Measurements from ENCODE around the gene RCOR3. TPM values are rescaled to one million over a fixed set of nuclear protein-coding genes. Genes with fewer than 3 reads are reported as not detected.
"Not testable (repeated sequence)": the region's sequence is repeated elsewhere in the genome, so short reads cannot be mapped to it uniquely, and the experiment has no call there.

RCOR3 gene
- total RNA-seq, 1 donor from 2014 or later: 51.6 TPM

DNA sequence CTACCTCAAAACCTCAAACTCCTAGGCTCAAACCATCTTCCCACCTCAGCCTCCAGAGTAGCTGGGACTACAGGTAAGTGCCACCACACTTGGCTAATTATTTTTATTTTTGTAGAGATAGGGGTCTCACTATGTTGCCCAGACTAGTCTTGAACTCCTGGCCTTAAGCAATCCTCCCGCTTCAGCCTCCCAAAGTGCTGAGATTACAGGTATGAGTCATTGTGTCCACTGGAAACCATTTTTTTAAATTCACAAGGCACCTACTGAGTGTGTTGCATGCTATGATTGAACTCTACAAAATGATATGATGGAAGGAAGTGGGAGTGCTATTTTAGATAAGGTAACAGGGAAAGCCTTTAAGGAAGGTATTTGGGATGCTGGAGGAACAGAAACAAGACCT is 41.8 kb upstream of the RCOR3 start:
- DNase-seq (ENCODE audit: low read depth, low spot score): no peak
- Mint-ChIP-seq H3K4me3 (no peak overlapping the region), H3K4me1 (no peaks in the 10 kb centered on the region), H3K27ac (ENCODE audit: unreplicated experiment) (no peak overlapping the region), H3K27me3 (ENCODE audit: low read depth) (no peaks in the 10 kb centered on the region), H3K9me3 (peaks cover 3% of the 10 kb centered on the region), H3K36me3 (ENCODE audit: low read depth) (no peaks in the 10 kb centered on the region)
- TF ChIP-seq, protein P1, sequence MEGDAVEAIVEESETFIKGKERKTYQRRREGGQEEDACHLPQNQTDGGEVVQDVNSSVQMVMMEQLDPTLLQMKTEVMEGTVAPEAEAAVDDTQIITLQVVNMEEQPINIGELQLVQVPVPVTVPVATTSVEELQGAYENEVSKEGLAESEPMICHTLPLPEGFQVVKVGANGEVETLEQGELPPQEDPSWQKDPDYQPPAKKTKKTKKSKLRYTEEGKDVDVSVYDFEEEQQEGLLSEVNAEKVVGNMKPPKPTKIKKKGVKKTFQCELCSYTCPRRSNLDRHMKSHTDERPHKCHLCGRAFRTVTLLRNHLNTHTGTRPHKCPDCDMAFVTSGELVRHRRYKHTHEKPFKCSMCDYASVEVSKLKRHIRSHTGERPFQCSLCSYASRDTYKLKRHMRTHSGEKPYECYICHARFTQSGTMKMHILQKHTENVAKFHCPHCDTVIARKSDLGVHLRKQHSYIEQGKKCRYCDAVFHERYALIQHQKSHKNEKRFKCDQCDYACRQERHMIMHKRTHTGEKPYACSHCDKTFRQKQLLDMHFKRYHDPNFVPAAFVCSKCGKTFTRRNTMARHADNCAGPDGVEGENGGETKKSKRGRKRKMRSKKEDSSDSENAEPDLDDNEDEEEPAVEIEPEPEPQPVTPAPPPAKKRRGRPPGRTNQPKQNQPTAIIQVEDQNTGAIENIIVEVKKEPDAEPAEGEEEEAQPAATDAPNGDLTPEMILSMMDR (conservative IDR thresholded peaks at IDR 0.05): no peak

DNA sequence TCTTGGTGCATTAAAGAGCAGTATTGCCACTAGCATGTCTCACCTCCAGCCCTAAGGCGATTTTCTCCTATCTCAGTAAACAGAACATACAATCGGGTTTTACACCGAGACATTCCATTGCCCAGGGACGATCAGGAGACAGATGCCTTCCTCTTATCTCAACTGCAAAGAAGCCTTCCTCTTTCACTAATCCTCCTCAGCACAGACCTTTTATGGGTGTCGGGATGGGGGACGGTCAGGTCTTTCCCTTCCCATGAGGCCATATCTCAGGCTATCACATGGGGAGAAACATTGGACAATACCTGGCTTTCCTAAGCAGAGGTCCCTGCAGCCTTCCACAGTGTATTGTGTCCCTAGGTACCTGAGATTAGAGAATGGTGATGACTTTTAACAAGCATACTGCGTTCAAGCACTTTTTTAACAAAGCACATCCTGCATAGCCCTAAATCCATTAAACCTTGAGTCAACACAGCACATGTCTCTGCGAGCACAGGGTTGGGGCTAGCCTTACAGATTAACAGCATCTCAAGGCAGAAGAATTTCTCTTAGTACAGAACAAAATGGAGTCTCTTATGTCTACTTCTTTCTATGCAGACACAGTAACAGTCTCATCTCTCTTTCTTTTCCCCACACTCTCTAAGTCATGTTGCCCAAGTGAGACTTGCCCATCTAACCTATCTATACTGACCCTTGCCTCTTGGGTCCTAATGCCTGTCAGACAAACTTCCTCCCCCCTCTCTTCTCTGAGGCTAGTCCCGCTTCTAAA is 36.5 kb upstream of the RCOR3 start:
- H3K27me3 Mint-ChIP-seq (ENCODE audit: low read depth); H3K4me1 Mint-ChIP-seq; H3K9me3 Mint-ChIP-seq; H3K36me3 Mint-ChIP-seq (ENCODE audit: low read depth); H3K27ac Mint-ChIP-seq (ENCODE audit: unreplicated experiment); DNase-seq (ENCODE audit: low read depth, low spot score); H3K4me3 Mint-ChIP-seq: not testable (repeated sequence)

DNA sequence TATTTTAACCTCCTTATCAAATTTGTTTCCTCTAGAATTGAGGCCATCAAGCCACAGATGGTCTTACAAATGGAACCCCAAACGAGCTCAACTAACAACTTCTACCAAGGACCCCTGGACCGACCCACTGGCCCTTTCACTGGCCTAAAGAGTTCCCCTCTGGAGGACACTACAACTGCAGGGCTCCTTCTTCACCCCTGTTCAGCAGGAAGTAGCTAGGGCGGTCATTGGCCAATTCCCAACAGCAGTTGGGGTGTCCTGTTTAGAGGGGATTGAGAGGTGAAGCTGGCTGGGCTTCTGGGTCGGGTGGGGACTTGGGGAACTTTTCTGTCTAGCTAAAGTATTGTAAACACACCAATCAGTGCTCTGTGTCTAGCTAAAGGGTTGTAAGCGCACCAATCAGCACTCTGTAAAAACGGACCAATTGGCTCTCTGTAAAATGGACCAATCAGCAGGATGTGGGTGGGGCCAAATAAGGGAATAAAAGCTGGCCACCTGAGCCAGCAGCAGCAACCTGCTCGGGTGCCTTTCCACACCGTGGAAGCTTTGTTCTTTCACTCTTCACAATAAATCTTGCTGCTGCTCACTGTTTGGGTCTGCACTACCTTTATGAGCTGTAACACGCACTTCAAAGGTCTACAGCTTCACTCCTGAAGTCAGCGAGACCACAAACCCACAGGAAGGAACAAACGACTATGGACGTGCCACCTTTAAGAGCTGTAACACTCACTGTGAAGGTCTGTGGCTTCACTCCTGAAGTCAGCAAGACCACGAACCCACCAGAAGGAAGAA is 30.4 kb upstream of the RCOR3 start:
- not testable (repeated sequence) for H3K27ac Mint-ChIP-seq (ENCODE audit: unreplicated experiment); H3K4me1 Mint-ChIP-seq; DNase-seq (ENCODE audit: low read depth, low spot score); H3K36me3 Mint-ChIP-seq (ENCODE audit: low read depth); H3K9me3 Mint-ChIP-seq; H3K27me3 Mint-ChIP-seq (ENCODE audit: low read depth); H3K4me3 Mint-ChIP-seq

DNA sequence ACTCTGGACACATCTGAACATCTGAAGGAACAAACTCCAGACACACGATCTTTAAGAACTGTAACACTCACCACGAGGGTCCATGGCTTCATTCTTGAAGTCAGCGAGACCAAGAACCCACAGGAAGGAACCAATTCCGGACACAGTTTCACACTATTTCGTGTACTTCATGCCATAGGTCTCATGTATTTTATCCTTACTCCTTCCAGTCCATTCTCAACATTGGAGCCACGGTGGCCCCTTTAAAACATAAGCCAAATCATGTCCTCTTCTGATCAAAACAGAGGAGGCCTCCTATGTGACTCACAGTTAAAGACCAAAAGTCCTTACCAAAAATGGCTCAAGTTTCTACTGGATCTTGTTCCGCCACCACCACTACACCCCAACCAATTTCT is 29.8 kb upstream of the RCOR3 start:
- Mint-ChIP-seq H3K27me3 (ENCODE audit: low read depth) (no peaks in the 10 kb centered on the region), H3K36me3 (ENCODE audit: low read depth) (no peaks in the 10 kb centered on the region), H3K9me3 (no peaks in the 10 kb centered on the region), H3K4me3 (no peak overlapping the region), H3K27ac (ENCODE audit: unreplicated experiment) (no peak overlapping the region), H3K4me1 (no peaks in the 10 kb centered on the region)
- no peak for DNase-seq (ENCODE audit: low read depth, low spot score)
- TF ChIP-seq, protein P1 (conservative IDR thresholded peaks at IDR 0.05): no peak

DNA sequence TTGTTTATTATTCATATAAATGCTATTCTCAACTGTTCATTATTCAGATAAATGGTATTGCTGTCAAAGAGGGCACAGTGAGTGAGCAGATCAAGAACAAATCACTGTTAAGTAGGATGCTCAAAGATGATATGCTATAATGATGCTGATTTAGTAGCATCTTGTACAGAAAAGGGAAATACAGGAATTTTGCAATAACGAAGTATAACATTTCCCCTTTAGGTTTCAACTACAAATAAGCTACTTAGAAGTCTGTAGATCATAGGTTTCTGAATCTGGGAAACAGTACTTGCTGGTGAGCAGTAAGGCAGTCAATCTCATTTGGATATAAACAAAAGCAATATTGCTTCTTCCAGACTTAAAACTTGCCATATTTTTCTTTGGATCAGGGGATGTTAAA is 27.3 kb upstream of the RCOR3 start:
- no peak overlapping the region for H3K27ac Mint-ChIP-seq (ENCODE audit: unreplicated experiment)
- H3K9me3 Mint-ChIP-seq: no peaks in the 10 kb centered on the region
- no peaks in the 10 kb centered on the region for H3K27me3 Mint-ChIP-seq (ENCODE audit: low read depth)
- DNase-seq (ENCODE audit: low read depth, low spot score): no peak
- no peak overlapping the region for H3K4me3 Mint-ChIP-seq
- H3K4me1 Mint-ChIP-seq: no peaks in the 10 kb centered on the region
- H3K36me3 Mint-ChIP-seq (ENCODE audit: low read depth): no peaks in the 10 kb centered on the region
- TF ChIP-seq, protein P1 (conservative IDR thresholded peaks at IDR 0.05): no peak

DNA sequence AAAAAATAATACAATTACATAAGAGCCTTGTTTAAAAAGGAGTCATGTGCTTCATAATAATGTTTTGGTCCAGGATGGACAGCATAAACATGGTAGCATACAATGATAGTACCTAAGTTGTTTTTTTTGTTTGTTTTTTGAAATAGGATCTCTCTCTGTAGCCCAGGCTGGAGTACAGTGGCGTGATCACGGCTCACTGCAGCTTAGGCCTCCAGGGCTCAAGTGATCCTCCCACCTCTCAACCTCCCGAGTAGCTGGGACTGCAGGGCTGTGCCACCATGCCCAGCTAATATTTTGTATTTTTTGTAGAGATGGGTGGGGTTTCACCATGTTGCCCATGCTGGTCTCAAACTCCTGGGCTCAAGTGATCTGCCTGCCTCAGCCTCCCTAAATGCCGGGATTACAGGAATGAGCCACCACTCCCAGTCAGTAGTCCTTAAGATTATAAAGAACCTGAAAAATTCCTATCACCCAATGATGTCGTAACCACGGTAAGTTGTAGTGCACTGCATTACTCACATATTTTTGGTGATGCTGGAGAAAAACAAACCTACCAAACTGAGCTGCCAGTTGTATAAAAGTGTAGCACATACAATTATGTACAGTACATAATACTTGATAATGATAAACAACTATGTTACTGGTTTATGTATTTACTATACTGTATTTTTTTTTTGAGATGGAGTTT is 22.4 kb upstream of the RCOR3 start:
- Mint-ChIP-seq H3K4me3 (no peak overlapping the region), H3K4me1 (no peaks in the 10 kb centered on the region), H3K9me3 (no peaks in the 10 kb centered on the region), H3K27me3 (ENCODE audit: low read depth) (peaks cover 2% of the 10 kb centered on the region), H3K36me3 (ENCODE audit: low read depth) (no peaks in the 10 kb centered on the region), H3K27ac (ENCODE audit: unreplicated experiment) (no peak overlapping the region)
- no peak for DNase-seq (ENCODE audit: low read depth, low spot score)
- TF ChIP-seq, protein P1 (conservative IDR thresholded peaks at IDR 0.05): no peak
